ENCODE measurements around the gene CLN5.

The CLN5 gene

GRCh38 chr13:77031656-77032243 is 39.9 kb downstream of the CLN5 start:
- Histone ChIP-seq H3K4me3 (ENCODE audit: insufficient read depth, low read depth, low read length, poor library complexity, severe bottlenecking) (no peak overlapping the region), H3K9me3 (ENCODE audit: control insufficient read depth, low read length) (no peaks in the 10 kb centered on the region), H3K27ac (ENCODE audit: insufficient read depth, low read length, poor library complexity, severe bottlenecking) (no peak overlapping the region), H3K27me3 (replicated peaks; ENCODE audit: control insufficient read depth, insufficient read depth, low read length, poor library complexity, severe bottlenecking) (no peaks in the 10 kb centered on the region), H3K4me1 (ENCODE audit: control insufficient read depth, insufficient read depth, low read length, poor library complexity, severe bottlenecking) (no peaks in the 10 kb centered on the region), H3K36me3 (ENCODE audit: control insufficient read depth, insufficient read depth, low read length) (no peaks in the 10 kb centered on the region)
- no peak for DNase-seq

GRCh38 chr13:77033717-77034302 is 41.9 kb downstream of the CLN5 start:
- Histone ChIP-seq H3K27ac (ENCODE audit: insufficient read depth, low read length, poor library complexity, severe bottlenecking) (no peak overlapping the region), H3K4me1 (ENCODE audit: control insufficient read depth, insufficient read depth, low read length, poor library complexity, severe bottlenecking) (no peaks in the 10 kb centered on the region), H3K27me3 (replicated peaks; ENCODE audit: control insufficient read depth, insufficient read depth, low read length, poor library complexity, severe bottlenecking) (no peaks in the 10 kb centered on the region), H3K9me3 (ENCODE audit: control insufficient read depth, low read length) (no peaks in the 10 kb centered on the region), H3K36me3 (ENCODE audit: control insufficient read depth, insufficient read depth, low read length) (no peaks in the 10 kb centered on the region), H3K4me3 (ENCODE audit: insufficient read depth, low read depth, low read length, poor library complexity, severe bottlenecking) (no peak overlapping the region)
- no peak for DNase-seq

- no peak for DNase-seq
- H3K4me3 ChIP-seq (ENCODE audit: insufficient read depth, low read depth, low read length, poor library complexity, severe bottlenecking) = no peak overlapping the region
- H3K4me1 ChIP-seq (ENCODE audit: control insufficient read depth, insufficient read depth, low read length, poor library complexity, severe bottlenecking) = no peaks in the 10 kb centered on the region
- no peaks in the 10 kb centered on the region for H3K9me3 ChIP-seq (ENCODE audit: control insufficient read depth, low read length)
- H3K27ac ChIP-seq (ENCODE audit: insufficient read depth, low read length, poor library complexity, severe bottlenecking) = no peak overlapping the region
- no peaks in the 10 kb centered on the region for H3K27me3 ChIP-seq (replicated peaks; ENCODE audit: control insufficient read depth, insufficient read depth, low read length, poor library complexity, severe bottlenecking)
- H3K36me3 ChIP-seq (ENCODE audit: control insufficient read depth, insufficient read depth, low read length) = no peaks in the 10 kb centered on the region
Measured at GRCh38 chr13:77034881-77035280, 43.0 kb downstream of the CLN5 start.

- Histone ChIP-seq H3K27me3 (replicated peaks; ENCODE audit: control insufficient read depth, insufficient read depth, low read length, poor library complexity, severe bottlenecking) (no peaks in the 10 kb centered on the region), H3K9me3 (ENCODE audit: control insufficient read depth, low read length) (no peaks in the 10 kb centered on the region), H3K36me3 (ENCODE audit: control insufficient read depth, insufficient read depth, low read length) (no peaks in the 10 kb centered on the region), H3K4me3 (ENCODE audit: insufficient read depth, low read depth, low read length, poor library complexity, severe bottlenecking) (no peak overlapping the region), H3K27ac (ENCODE audit: insufficient read depth, low read length, poor library complexity, severe bottlenecking) (no peak overlapping the region), H3K4me1 (ENCODE audit: control insufficient read depth, insufficient read depth, low read length, poor library complexity, severe bottlenecking) (no peaks in the 10 kb centered on the region)
- no peak for DNase-seq
Measured at GRCh38 chr13:77036279-77036678, 44.4 kb downstream of the CLN5 start.

GRCh38 chr13:77038907-77039480 is 47.1 kb downstream of the CLN5 start:
- H3K27ac ChIP-seq (ENCODE audit: insufficient read depth, low read length, poor library complexity, severe bottlenecking) = no peak overlapping the region
- H3K9me3 ChIP-seq (ENCODE audit: control insufficient read depth, low read length) = no peaks in the 10 kb centered on the region
- no peak for DNase-seq
- no peak overlapping the region for H3K4me3 ChIP-seq (ENCODE audit: insufficient read depth, low read depth, low read length, poor library complexity, severe bottlenecking)
- H3K36me3 ChIP-seq (ENCODE audit: control insufficient read depth, insufficient read depth, low read length) = no peaks in the 10 kb centered on the region
- no peaks in the 10 kb centered on the region for H3K4me1 ChIP-seq (ENCODE audit: control insufficient read depth, insufficient read depth, low read length, poor library complexity, severe bottlenecking)
- no peaks in the 10 kb centered on the region for H3K27me3 ChIP-seq (replicated peaks; ENCODE audit: control insufficient read depth, insufficient read depth, low read length, poor library complexity, severe bottlenecking)

GRCh38 chr13:77040076-77040475 is 48.2 kb downstream of the CLN5 start:
- DNase-seq = no peak
- H3K27me3 ChIP-seq (replicated peaks; ENCODE audit: control insufficient read depth, insufficient read depth, low read length, poor library complexity, severe bottlenecking) = no peaks in the 10 kb centered on the region
- H3K4me1 ChIP-seq (ENCODE audit: control insufficient read depth, insufficient read depth, low read length, poor library complexity, severe bottlenecking) = no peaks in the 10 kb centered on the region
- no peak overlapping the region for H3K27ac ChIP-seq (ENCODE audit: insufficient read depth, low read length, poor library complexity, severe bottlenecking)
- H3K36me3 ChIP-seq (ENCODE audit: control insufficient read depth, insufficient read depth, low read length) = no peaks in the 10 kb centered on the region
- no peak overlapping the region for H3K4me3 ChIP-seq (ENCODE audit: insufficient read depth, low read depth, low read length, poor library complexity, severe bottlenecking)
- no peaks in the 10 kb centered on the region for H3K9me3 ChIP-seq (ENCODE audit: control insufficient read depth, low read length)

GRCh38 chr13:77040835-77041234 is 49.0 kb downstream of the CLN5 start:
- no peak overlapping the region for H3K27ac ChIP-seq (ENCODE audit: insufficient read depth, low read length, poor library complexity, severe bottlenecking)
- no peaks in the 10 kb centered on the region for H3K27me3 ChIP-seq (replicated peaks; ENCODE audit: control insufficient read depth, insufficient read depth, low read length, poor library complexity, severe bottlenecking)
- H3K36me3 ChIP-seq (ENCODE audit: control insufficient read depth, insufficient read depth, low read length) = no peaks in the 10 kb centered on the region
- DNase-seq = no peak
- no peak overlapping the region for H3K4me3 ChIP-seq (ENCODE audit: insufficient read depth, low read depth, low read length, poor library complexity, severe bottlenecking)
- no peaks in the 10 kb centered on the region for H3K9me3 ChIP-seq (ENCODE audit: control insufficient read depth, low read length)
- H3K4me1 ChIP-seq (ENCODE audit: control insufficient read depth, insufficient read depth, low read length, poor library complexity, severe bottlenecking) = no peaks in the 10 kb centered on the region

- DNase-seq = no peak
Measured at GRCh38 chr13:77042566-77043177, 50.8 kb downstream of the CLN5 start.

GRCh38 chr13:77047649-77048343 is 55.9 kb downstream of the CLN5 start:
- Histone ChIP-seq H3K36me3 (ENCODE audit: control insufficient read depth, insufficient read depth, low read length) (peaks cover 47% of the 10 kb centered on the region), H3K27me3 (replicated peaks; ENCODE audit: control insufficient read depth, insufficient read depth, low read length, poor library complexity, severe bottlenecking) (no peaks in the 10 kb centered on the region), H3K27ac (ENCODE audit: insufficient read depth, low read length, poor library complexity, severe bottlenecking) (no peak overlapping the region), H3K4me1 (ENCODE audit: control insufficient read depth, insufficient read depth, low read length, poor library complexity, severe bottlenecking) (no peaks in the 10 kb centered on the region), H3K4me3 (ENCODE audit: insufficient read depth, low read depth, low read length, poor library complexity, severe bottlenecking) (no peak overlapping the region), H3K9me3 (ENCODE audit: control insufficient read depth, low read length) (no peaks in the 10 kb centered on the region)
- no peak for DNase-seq

More at GRCh38 chr13:77042566-77043177, 50.8 kb downstream of the CLN5 start:
- Histone ChIP-seq H3K9me3 (ENCODE audit: control insufficient read depth, low read length) (no peaks in the 10 kb centered on the region), H3K4me1 (ENCODE audit: control insufficient read depth, insufficient read depth, low read length, poor library complexity, severe bottlenecking) (no peaks in the 10 kb centered on the region), H3K36me3 (ENCODE audit: control insufficient read depth, insufficient read depth, low read length) (peaks cover 11% of the 10 kb centered on the region), H3K27ac (ENCODE audit: insufficient read depth, low read length, poor library complexity, severe bottlenecking) (no peak overlapping the region), H3K27me3 (replicated peaks; ENCODE audit: control insufficient read depth, insufficient read depth, low read length, poor library complexity, severe bottlenecking) (no peaks in the 10 kb centered on the region), H3K4me3 (ENCODE audit: insufficient read depth, low read depth, low read length, poor library complexity, severe bottlenecking) (no peak overlapping the region)

- no peaks in the 10 kb centered on the region for H3K4me1 ChIP-seq (ENCODE audit: control insufficient read depth, insufficient read depth, low read length, poor library complexity, severe bottlenecking)
- DNase-seq = no peak
- H3K9me3 ChIP-seq (ENCODE audit: control insufficient read depth, low read length) = no peaks in the 10 kb centered on the region
- H3K36me3 ChIP-seq (ENCODE audit: control insufficient read depth, insufficient read depth, low read length) = peaks cover 55% of the 10 kb centered on the region
- H3K27me3 ChIP-seq (replicated peaks; ENCODE audit: control insufficient read depth, insufficient read depth, low read length, poor library complexity, severe bottlenecking) = no peaks in the 10 kb centered on the region
- H3K27ac ChIP-seq (ENCODE audit: insufficient read depth, low read length, poor library complexity, severe bottlenecking) = no peak overlapping the region
- H3K4me3 ChIP-seq (ENCODE audit: insufficient read depth, low read depth, low read length, poor library complexity, severe bottlenecking) = no peak overlapping the region
Measured at GRCh38 chr13:77048681-77049080, 56.8 kb downstream of the CLN5 start.
